GM18517 (cell line): ENCODE measurements around the gene TTLL11.

ENCODE experiments used
- ATAC-seq: cut with Tn5 transposase; IDR thresholded peaks from one replicate; pipeline ENCODE4 v1.9.1; 2021; ENCODE audit warnings: mild to moderate bottlenecking, moderate library complexity; ENCODE audit not compliant: unreplicated experiment

The TTLL11 gene

GRCh38 chr9:121944711-121945191, 148.4 kb downstream of the TTLL11 start:
- ATAC-seq = no peak

GRCh38 chr9:121943463-121943862, 149.6 kb downstream of the TTLL11 start:
- no peak for ATAC-seq

GRCh38 chr9:121942866-121943382, 150.2 kb downstream of the TTLL11 start:
- ATAC-seq = no peak

- ATAC-seq = no peak
These were observed 150.8 kb downstream of the TTLL11 start for GRCh38 chr9:121942313-121942712.

GRCh38 chr9:121939643-121940042, 153.5 kb downstream of the TTLL11 start:
- ATAC-seq = no peak

- no peak for ATAC-seq
These were observed 154.5 kb downstream of the TTLL11 start for GRCh38 chr9:121938621-121939020.

- no peak for ATAC-seq
These were observed 155.9 kb downstream of the TTLL11 start for GRCh38 chr9:121937240-121937639.

GRCh38 chr9:121935739-121936138, 157.4 kb downstream of the TTLL11 start:
- no peak for ATAC-seq

- no peak for ATAC-seq
These were observed 162.2 kb downstream of the TTLL11 start for GRCh38 chr9:121930956-121931355.

GRCh38 chr9:121929893-121930875, 162.9 kb downstream of the TTLL11 start:
- no peak for ATAC-seq

GRCh38 chr9:121927636-121928035, 165.5 kb downstream of the TTLL11 start:
- ATAC-seq = no peak

GRCh38 chr9:121927081-121927480, 166.0 kb downstream of the TTLL11 start:
- no peak for ATAC-seq

GRCh38 chr9:121926351-121926801, 166.7 kb downstream of the TTLL11 start:
- ATAC-seq = no peak

GRCh38 chr9:121925935-121926334, 167.2 kb downstream of the TTLL11 start:
- ATAC-seq = no peak

GRCh38 chr9:121924700-121925099, 168.4 kb downstream of the TTLL11 start:
- no peak for ATAC-seq

- ATAC-seq = no peak
These were observed 171.7 kb downstream of the TTLL11 start for GRCh38 chr9:121921444-121921843.

- no peak for ATAC-seq
These were observed 175.5 kb downstream of the TTLL11 start for GRCh38 chr9:121917375-121918335.

GRCh38 chr9:121915304-121915625, 177.8 kb downstream of the TTLL11 start:
- ATAC-seq = no peak

- no peak for ATAC-seq
These were observed 178.4 kb downstream of the TTLL11 start for GRCh38 chr9:121914604-121915303.

GRCh38 chr9:121914017-121914595, 179.0 kb downstream of the TTLL11 start:
- no peak for ATAC-seq
